ENCODE data around the gene CPEB4.
A peak's percentile ranks its signal among the peaks of the same experiment; 100 is the strongest.

The CPEB4 gene

GRCh38 chr5:173884402-173885053 is 3.6 kb upstream of the CPEB4 start:
- ATAC-seq (no peak), DNase-seq (peak; percentile 38)

DNA sequence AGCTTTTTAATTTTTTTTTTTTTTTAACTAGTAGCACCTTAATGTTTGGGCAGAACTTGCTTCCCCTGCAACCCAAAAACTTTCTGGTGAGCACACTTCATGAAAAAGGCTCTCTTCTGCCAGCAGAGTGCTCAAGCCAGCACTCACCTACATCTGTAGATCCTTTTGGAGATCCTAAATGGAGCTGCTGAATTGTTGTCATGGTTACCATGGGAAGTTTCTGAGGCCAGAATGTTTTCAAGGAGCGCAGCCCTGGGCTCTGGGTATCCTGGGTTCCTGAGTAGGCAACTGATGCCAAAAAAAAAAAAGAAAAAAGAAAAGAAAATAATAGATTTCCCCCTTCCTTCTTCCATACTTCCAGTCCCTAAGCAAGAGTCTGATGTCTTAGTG is 3.1 kb upstream of the CPEB4 start:
- DNase-seq = no peak
- no peak for ATAC-seq

DNA sequence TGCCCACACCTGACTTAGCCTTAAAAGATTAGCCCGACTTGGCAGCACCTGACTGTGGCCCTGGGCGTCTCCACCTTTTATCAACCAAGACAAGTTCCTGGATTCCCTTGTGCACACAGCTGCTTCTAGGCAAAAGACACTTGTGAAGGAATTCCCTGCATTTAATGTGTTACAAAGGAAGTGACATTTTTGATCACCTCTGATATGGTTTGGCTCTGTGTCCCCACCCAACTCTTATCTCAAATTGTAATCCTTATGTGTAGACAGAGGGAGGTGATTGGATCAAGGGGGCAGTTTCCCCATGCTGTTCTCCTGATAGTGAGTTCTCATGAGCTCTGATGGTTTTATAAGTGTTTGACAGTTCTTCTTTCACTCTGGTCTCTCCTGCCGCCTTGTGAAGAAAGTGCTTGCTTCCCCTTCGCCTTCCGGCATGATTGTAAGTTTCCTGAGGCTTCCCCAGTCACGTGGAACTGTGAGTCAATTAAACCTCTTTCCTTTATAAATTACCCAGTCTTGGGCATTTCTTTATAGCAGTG is 2.6 kb upstream of the CPEB4 start:
- no peak for DNase-seq

DNA sequence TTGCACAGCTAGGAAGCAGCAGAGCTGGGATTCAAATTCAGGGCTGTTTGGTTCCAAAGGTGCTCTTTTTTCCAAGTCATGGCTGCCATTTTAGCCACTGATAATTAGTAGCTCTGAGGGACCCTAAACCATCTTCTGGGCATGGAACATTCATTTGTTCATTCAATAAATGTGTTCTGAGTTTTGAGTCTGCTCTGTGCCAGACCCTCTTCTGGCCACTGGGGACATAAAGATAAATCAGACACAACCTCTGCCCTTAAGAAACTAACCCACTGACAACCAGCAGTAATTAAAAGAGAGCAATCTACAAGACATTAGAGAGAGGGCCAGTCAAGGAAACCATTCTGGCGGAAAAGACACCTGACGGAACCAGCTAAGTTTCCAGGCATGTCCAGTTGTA is 2.0 kb upstream of the CPEB4 start:
- DNase-seq (no peak), ATAC-seq (no peak)

More for the DNA sequence above, 2.6 kb upstream of the CPEB4 start:
- no peak for ATAC-seq

DNA sequence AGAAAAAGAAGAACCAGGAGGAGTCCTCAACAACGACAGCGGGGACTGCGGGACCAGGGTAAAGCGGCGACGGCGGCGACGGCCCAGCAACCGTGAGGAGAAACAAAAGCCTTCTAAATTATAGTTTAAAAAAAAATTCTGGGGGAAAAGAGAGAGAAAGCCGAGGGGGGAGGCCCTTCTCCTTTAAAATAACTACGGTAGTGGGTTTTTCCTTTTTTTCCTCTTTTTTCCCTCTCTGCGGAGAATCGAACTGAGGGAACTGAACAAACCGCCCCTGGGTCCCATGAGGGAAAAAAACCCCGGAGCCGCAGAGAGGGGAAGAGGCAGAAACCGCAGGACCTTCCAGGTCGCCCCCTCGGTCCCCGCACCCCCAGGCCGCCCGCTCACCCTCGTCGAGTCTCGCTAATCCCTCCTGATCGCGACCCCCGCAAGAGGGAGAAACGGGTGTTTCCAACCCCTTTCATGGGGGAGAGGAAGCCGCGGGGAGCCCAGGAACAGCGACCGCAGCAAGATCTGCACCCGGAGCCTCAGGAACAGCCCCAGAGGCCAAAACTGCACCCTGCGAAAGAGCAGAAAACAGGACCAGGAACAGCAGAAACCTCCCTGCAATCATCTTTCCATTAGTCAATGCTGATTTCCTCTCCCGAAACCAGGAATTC is 453 bp downstream of the CPEB4 start:
- peak; percentile 34 for DNase-seq
- ATAC-seq = no peak

DNA sequence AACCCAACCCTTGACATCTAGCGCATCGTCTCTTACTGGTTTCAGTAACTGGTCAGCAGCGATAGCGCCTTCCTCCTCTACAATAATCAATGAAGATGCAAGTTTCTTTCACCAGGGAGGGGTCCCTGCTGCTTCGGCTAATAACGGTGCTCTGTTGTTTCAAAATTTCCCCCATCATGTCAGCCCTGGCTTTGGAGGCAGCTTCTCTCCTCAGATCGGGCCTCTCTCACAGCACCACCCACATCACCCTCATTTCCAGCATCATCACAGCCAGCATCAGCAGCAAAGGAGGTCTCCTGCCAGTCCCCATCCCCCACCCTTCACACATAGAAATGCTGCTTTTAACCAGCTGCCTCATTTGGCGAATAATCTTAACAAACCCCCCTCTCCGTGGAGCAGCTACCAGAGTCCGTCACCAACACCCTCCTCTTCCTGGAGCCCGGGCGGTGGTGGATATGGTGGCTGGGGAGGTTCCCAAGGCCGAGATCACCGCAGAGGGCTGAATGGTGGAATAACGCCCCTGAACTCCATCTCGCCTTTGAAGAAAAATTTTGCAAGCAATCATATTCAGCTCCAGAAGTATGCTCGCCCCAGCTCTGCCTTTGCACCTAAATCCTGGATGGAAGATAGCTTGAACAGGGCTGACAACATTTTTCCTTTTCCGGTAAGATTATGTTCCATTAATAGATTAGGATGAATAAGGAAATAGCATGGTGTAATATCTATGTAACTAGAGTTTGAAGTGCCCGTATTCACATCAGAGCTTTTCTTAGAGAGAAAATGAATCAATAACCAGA is 2.2 kb downstream of the CPEB4 start:
- DNase-seq = no peak
- no peak for ATAC-seq

DNA sequence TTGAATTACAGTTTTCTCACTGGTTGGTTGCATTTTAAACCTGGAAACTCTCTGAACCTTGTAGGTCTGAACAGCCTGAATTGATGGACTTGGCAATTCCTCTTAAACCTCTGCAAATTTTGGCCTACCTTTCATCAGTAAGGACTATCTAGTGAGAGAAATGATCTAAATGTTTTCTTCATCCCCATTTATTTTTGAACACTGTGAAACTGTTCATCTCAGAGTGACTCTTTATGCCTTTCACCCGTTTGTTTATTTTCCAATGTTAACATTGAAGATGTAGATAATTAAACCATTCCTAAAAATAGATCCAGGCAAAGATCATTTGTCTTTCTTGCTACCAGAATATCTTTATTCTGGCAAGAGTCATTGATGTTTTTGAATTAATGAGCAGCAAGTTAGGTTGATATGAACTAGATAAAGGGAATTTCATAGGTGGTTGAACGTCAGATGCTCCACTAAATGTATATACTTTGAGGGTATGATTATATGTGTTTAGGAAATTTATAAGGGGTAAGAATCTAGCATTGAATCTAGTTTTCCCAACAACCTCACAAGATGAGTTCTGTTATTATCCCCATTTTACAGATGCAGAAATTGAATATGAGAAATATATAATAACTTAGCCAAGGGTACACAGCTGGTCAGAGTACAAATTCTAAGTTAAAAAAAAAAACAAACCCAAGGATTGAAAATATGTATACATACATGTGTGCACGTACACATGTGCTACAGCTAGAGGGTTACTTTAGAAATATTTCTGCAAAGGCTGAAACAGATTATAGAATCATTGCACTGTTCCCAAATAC is 3.4 kb downstream of the CPEB4 start:
- ATAC-seq (no peak), DNase-seq (no peak)

DNA sequence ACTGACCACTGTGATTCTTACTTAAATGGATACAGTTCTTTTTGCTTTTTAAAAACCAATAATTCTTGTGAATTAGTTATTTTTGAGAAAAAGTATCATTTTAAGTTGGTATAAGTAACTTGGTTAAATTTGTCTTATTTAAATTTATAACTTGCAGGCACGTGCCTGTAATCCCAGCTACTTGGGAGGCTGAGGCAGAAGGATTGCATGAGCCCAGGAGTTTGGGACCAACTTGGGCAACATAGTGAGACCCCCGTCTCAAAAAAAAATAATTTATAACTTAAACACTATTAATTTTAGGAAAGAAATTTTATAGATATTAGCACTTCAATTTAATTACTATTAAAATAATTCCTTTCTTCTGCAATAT is 5.0 kb downstream of the CPEB4 start:
- no peak for ATAC-seq
- DNase-seq = no peak

- ATAC-seq (no peak), DNase-seq (no peak)
Observed at GRCh38 chr5:173895401-173896165, 7.4 kb downstream of the CPEB4 start.

DNA sequence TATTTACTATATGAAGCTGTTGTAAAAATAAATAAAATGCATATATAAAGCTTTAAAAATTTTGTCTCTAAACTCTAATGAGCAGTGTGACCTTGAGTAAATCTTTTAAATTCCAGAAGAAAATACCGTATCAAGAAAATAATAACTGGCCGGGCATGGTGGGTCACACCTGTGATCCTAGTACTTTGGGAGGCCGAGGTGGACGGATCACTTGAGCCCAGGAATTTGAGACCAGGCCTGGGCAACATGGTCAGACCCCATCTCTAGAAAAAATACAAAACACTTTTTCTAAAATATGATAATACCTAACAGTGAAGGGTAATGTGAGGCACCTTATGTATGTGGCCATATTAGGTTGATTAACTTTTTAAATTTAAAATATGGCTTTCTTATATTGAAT is 8.5 kb downstream of the CPEB4 start:
- no peak for DNase-seq
- no peak for ATAC-seq

- DNase-seq = no peak
- ATAC-seq = no peak
Observed at GRCh38 chr5:173901705-173902104, 13.6 kb downstream of the CPEB4 start.

DNA sequence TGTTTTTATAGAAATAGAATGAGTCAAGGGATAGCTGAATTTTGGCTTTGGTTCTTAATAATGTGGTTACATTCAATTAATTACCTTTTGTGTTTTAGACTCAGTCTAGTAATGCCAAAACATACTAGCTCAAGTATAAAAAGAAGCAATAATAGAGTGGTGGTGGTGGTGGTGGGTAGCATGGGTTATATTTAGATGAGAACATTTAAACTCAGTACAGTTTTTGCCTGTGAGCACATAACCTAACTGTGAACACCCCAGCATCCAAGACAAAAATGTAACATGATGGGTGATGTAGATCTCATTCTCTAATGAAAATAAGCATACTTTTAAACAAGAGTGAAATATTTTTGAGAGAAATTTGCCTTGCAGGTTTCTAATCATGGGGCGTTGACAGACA is 14.2 kb downstream of the CPEB4 start:
- ATAC-seq (no peak), DNase-seq (no peak)

- ATAC-seq (no peak), DNase-seq (no peak)
Observed at GRCh38 chr5:173902743-173903142, 14.6 kb downstream of the CPEB4 start.

- no peak for ATAC-seq
- no peak for DNase-seq
Observed at GRCh38 chr5:173903396-173904140, 15.4 kb downstream of the CPEB4 start.

GRCh38 chr5:173904151-173904550 is 16.0 kb downstream of the CPEB4 start:
- DNase-seq (no peak), ATAC-seq (no peak)

DNA sequence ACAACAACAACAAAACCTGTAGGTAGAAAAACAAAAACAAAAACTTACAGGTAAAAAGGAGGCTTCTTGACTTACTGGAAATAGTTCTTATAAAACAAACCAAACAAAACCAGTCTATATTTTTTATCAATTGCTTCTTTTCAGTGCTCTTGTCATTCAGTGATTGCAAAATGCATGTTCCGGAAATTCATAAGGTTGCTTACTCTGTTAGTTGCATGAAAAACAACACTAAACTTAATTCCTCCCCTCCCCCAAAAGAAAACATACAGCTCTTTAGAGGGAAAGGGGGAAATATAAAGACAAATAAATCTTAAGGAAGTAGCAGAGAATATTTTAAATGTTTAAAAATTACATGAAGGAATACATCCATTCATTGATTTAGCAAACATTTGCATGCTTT is 19.1 kb downstream of the CPEB4 start:
- ATAC-seq = no peak
- no peak for DNase-seq

GRCh38 chr5:173907686-173908371 is 19.7 kb downstream of the CPEB4 start:
- no peak for ATAC-seq
- no peak for DNase-seq

GRCh38 chr5:173909199-173909598 is 21.1 kb downstream of the CPEB4 start:
- ATAC-seq (no peak), DNase-seq (no peak)

DNA sequence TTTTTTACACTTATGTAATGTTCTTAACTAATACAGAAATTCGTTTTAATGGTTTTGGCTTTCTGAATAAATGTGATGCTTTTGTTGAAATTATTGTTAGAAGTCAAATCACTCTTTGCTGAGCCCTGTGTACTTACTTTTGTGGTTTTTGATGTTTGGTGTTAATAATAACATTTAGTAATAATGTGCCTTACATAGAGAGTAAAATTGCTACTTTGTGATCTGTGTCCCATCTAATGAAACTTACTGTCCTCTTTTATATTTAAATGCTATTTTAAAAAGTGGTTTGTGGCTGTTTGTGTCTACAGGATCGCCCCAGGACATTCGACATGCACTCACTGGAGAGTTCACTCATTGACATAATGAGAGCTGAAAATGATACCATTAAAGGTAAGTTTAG is 22.1 kb downstream of the CPEB4 start:
- DNase-seq (no peak), ATAC-seq (no peak)

DNA sequence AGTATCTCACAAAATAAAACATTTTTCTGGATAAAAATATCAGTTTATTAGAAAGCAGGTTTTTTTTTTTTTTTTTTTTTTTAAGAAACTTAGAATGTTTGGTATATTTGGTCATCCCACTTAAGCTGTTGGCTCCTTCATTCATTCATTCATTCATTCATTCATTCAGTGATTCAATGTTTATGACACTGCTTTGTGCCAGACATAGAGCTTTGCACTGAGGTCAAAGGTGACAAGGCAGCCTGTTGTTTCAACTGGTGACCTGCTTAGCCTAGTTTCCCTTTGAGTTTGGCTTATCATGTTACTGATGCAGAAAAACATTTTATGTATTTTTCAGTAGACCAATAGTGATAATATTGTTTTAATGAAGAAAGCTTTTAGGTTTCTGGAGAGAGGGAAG is 23.5 kb downstream of the CPEB4 start:
- DNase-seq = no peak
- no peak for ATAC-seq
